SU-DHL-6 (cell line): ENCODE measurements around the gene SLC38A3.

Experiments used
- EZH2phosphoT487 ChIP-seq: fragments of 200-600 bp; sonication (generic), shearing (Covaris generic); conservative IDR thresholded peaks from 2 replicates; pipeline ENCODE4 v1.6.1; 2018; ENCODE audit warnings: mild to moderate bottlenecking, antibody characterized with exemption, low read length, moderate library complexity, mixed read lengths
- TF ChIP-seq, protein P1 (sequence below): fragments of 200-600 bp; sonication (generic); IDR thresholded peaks from one replicate; pipeline ENCODE4 v1.5.1; 2017; ENCODE audit warnings: antibody characterized with exemption, mild to moderate bottlenecking, low read length, moderate library complexity; ENCODE audit not compliant: insufficient read depth, poor library complexity, severe bottlenecking

DNA sequence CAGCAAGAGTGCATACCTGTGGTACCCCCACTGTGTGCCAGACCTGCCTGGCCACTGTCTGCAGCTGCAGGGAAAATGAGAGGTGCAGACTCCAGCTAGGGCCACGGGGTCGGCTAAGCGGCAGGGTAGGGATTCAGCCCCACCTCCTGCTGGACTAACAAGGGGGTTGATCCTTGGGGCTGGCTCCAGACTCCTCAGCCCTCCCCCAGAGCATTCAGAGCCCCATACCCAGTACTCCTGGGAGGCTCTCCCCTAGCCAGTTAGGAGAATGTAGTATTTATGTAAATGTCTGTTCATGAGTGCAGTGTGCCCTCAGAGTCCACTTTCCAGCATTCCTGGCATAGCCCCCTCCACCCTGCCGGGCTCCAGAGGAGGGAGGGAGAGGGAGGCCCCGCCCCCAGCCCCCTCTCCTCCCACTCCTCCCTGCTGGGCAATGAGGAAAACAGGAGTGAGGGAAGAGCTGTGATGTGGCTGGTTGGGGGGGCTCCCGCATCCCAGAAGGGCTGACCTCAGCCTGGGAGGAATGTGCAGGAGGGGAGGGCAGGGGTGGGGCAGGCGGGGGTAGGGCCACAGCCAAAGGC lies 59.4 kb downstream of the SLC38A3 start:
- TF ChIP-seq, protein P1, sequence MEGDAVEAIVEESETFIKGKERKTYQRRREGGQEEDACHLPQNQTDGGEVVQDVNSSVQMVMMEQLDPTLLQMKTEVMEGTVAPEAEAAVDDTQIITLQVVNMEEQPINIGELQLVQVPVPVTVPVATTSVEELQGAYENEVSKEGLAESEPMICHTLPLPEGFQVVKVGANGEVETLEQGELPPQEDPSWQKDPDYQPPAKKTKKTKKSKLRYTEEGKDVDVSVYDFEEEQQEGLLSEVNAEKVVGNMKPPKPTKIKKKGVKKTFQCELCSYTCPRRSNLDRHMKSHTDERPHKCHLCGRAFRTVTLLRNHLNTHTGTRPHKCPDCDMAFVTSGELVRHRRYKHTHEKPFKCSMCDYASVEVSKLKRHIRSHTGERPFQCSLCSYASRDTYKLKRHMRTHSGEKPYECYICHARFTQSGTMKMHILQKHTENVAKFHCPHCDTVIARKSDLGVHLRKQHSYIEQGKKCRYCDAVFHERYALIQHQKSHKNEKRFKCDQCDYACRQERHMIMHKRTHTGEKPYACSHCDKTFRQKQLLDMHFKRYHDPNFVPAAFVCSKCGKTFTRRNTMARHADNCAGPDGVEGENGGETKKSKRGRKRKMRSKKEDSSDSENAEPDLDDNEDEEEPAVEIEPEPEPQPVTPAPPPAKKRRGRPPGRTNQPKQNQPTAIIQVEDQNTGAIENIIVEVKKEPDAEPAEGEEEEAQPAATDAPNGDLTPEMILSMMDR: no peak
- TF ChIP-seq EZH2phosphoT487: no peak
